ENCODE measurements around the gene BRINP1. TPM values are rescaled to one million over a fixed set of nuclear protein-coding genes. Genes with fewer than 3 reads are reported as not detected.

The BRINP1 gene
- total and polyA plus RNA-seq, 10 of the 15 experiments (the other 5 are each of a cell fraction or from before 2014, with no cell fraction given) = not detected

DNA sequence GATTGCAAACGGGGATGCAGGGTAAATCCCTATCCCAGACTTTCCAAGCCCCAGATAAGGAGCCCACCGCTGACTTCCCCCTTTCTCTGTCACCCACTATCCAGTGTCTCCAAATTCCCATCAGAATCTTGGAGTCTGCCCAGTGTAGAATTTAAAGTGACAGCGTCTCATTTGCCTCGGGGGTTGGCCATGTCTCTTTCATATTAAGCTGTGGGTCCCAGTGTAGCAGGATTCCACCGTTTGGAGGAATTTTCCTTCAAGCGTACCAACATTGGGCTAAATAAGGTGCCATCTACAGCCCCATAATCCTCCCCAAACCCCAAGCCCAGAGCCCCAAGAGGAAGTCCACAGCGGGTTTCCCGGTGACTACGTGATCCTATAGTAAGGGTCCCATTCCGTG is 1.1 kb downstream of the BRINP1 start (continued):
- TF ChIP-seq POLR2AphosphoS2 (IDR thresholded peaks at IDR 0.05; ENCODE audit: low read depth, low read length) (no peak), MYB (IDR thresholded peaks at IDR 0.05; ENCODE audit: borderline replicate concordance, low read depth, low read length) (no peak), NR2C1 (IDR thresholded peaks at IDR 0.05) (no peak), WRNIP1 (IDR thresholded peaks at IDR 0.05; ENCODE audit: borderline replicate concordance, low read depth, low read length) (no peak)

DNA sequence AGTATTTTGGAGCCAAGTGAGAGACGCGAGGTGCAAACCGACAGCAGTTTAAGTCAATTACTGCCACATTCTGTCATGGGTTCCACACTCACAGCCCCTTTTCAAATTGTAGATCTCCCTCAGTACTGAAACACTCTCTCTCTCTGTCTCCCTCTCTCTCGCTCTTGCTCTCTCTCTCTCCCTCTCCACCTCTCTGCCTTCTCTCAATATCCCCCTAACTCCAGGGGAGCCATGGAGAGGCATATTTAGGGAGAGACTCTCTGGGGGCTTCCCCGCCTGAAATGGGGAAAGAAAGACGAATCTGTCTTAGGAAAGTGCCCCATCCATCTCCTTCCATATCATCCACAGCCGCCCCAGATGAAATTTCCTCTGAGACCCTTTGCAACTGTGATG is 1.6 kb downstream of the BRINP1 start:
- ATAC-seq (no peak), FAIRE-seq (no peak), DNase-seq (ENCODE audit: low read depth, low spot score) (no peak)
- Histone ChIP-seq H3K79me2 (ENCODE audit: control insufficient read depth, insufficient read depth, low read length) (no peaks in the 10 kb centered on the region), H4K20me1 (ENCODE audit: control insufficient read depth, insufficient read depth) (no peaks in the 10 kb centered on the region), H3K9ac (ENCODE audit: control insufficient read depth, insufficient read depth, low read length) (no peak overlapping the region), H3K9me3 (replicated peaks; ENCODE audit: control insufficient read depth, insufficient read depth, low read length) (no peaks in the 10 kb centered on the region), H3K36me3 (ENCODE audit: control insufficient read depth in 2 of 2, insufficient read depth in 2 of 2, low read length in 1 of 2) (no peaks in the 10 kb centered on the region), H2AFZ (ENCODE audit: control insufficient read depth, low read depth, low read length) (no peak overlapping the region), H3K27ac (ENCODE audit: control insufficient read depth, insufficient read depth) (no peak overlapping the region), H3K27me3 (replicated peaks in 1 of 2; ENCODE audit: control insufficient read depth in 2 of 2, insufficient read depth in 2 of 2, low read length in 1 of 2) (peaks cover 0 to 1% of the 10 kb centered on the region in 2 experiments; a peak in 2 of 4 replicates), H3K4me1 (ENCODE audit: control insufficient read depth, insufficient read depth, low read length) (no peaks in the 10 kb centered on the region), H3K4me3 (no peak overlapping the region), H3K4me2 (ENCODE audit: control insufficient read depth, insufficient read depth) (no peak overlapping the region)
- RAD21 ChIA-PET (ENCODE audit: unreplicated experiment) = no interaction called here
- WGBS (ENCODE audit: insufficient coverage, insufficient replicate concordance, low lambda C conversion rate, missing lambda C conversion rate) = 20% methylated on average over 7 of the region's 7 CpGs
- SMC1A ChIA-PET (ENCODE audit: uncharacterized antibody, unreplicated experiment) = no interaction called here
- intact Hi-C loops (cut with micrococcal nuclease; ENCODE audit: unreplicated experiment) (loop anchor here (10.0 kb wide), 1 partner anchor 1723 kb away; no protein-coding TSS in a partner anchor), in situ Hi-C loops (cut with MboI) (no loop called here)
- POLR2A ChIA-PET = interaction anchor here (0.7 kb wide), 1 partner anchor 9 kb away, joined by 3 read pairs; no protein-coding TSS in a partner anchor
- CTCF ChIA-PET = no interaction called here
- no TSS peak for BruUV-seq (replicated peaks)
- no peak for TF ChIP-seq TARDBP (IDR thresholded peaks at IDR 0.05; ENCODE audit: borderline replicate concordance)
- TF ChIP-seq, protein P1, sequence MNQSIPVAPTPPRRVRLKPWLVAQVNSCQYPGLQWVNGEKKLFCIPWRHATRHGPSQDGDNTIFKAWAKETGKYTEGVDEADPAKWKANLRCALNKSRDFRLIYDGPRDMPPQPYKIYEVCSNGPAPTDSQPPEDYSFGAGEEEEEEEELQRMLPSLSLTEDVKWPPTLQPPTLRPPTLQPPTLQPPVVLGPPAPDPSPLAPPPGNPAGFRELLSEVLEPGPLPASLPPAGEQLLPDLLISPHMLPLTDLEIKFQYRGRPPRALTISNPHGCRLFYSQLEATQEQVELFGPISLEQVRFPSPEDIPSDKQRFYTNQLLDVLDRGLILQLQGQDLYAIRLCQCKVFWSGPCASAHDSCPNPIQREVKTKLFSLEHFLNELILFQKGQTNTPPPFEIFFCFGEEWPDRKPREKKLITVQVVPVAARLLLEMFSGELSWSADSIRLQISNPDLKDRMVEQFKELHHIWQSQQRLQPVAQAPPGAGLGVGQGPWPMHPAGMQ (IDR thresholded peaks at IDR 0.05; ENCODE audit: borderline replicate concordance) = no peak
- TF ChIP-seq BHLHE40 (IDR thresholded peaks at IDR 0.05; ENCODE audit: borderline replicate concordance in 1 of 2, low read depth in 2 of 2, low read length in 1 of 2) = no peak
- no peak for TF ChIP-seq TCF3 (IDR thresholded peaks at IDR 0.05; ENCODE audit: borderline replicate concordance, insufficient read depth, low read depth, low read length)
- no peak for TF ChIP-seq RFX5 (IDR thresholded peaks at IDR 0.05; ENCODE audit: low read depth, low read length)
- TF ChIP-seq HDGF (IDR thresholded peaks at IDR 0.05) = no peak
- TF ChIP-seq CREM (IDR thresholded peaks at IDR 0.05; ENCODE audit: low read depth) = no peak
- TF ChIP-seq DPF2 (IDR thresholded peaks at IDR 0.05) = no peak
- TF ChIP-seq, protein P2, sequence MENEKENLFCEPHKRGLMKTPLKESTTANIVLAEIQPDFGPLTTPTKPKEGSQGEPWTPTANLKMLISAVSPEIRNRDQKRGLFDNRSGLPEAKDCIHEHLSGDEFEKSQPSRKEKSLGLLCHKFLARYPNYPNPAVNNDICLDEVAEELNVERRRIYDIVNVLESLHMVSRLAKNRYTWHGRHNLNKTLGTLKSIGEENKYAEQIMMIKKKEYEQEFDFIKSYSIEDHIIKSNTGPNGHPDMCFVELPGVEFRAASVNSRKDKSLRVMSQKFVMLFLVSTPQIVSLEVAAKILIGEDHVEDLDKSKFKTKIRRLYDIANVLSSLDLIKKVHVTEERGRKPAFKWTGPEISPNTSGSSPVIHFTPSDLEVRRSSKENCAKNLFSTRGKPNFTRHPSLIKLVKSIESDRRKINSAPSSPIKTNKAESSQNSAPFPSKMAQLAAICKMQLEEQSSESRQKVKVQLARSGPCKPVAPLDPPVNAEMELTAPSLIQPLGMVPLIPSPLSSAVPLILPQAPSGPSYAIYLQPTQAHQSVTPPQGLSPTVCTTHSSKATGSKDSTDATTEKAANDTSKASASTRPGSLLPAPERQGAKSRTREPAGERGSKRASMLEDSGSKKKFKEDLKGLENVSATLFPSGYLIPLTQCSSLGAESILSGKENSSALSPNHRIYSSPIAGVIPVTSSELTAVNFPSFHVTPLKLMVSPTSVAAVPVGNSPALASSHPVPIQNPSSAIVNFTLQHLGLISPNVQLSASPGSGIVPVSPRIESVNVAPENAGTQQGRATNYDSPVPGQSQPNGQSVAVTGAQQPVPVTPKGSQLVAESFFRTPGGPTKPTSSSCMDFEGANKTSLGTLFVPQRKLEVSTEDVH (IDR thresholded peaks at IDR 0.05; ENCODE audit: low read depth, partially characterized antibody) = no peak
- no peak for TF ChIP-seq MYC (IDR thresholded peaks at IDR 0.05; ENCODE audit: insufficient read depth, insufficient read length, insufficient replicate concordance, low read length, severe bottlenecking)
- TF ChIP-seq, protein P3, sequence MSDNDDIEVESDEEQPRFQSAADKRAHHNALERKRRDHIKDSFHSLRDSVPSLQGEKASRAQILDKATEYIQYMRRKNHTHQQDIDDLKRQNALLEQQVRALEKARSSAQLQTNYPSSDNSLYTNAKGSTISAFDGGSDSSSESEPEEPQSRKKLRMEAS (IDR thresholded peaks at IDR 0.05; ENCODE audit: low read depth, low read length) = no peak
- TF ChIP-seq, protein P4, sequence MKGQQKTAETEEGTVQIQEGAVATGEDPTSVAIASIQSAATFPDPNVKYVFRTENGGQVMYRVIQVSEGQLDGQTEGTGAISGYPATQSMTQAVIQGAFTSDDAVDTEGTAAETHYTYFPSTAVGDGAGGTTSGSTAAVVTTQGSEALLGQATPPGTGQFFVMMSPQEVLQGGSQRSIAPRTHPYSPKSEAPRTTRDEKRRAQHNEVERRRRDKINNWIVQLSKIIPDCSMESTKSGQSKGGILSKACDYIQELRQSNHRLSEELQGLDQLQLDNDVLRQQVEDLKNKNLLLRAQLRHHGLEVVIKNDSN (IDR thresholded peaks at IDR 0.05; ENCODE audit: borderline replicate concordance, extremely low read length, insufficient read depth, low read depth, low read length) = no peak
- TF ChIP-seq ASH2L (IDR thresholded peaks at IDR 0.05; ENCODE audit: borderline replicate concordance, low read depth) = no peak
- no peak for TF ChIP-seq HCFC1 (IDR thresholded peaks at IDR 0.05; ENCODE audit: low read length)

Data from GM12878 (cell line).